ENCODE measurements around the gene CDON.

Gene CDON

GRCh38 chr11:125943661-125944349 lies 118.9 kb downstream of the CDON start:
- peaks cover 16 to 51% of the 10 kb centered on the region in 2 donors for H3K27me3 Mint-ChIP-seq
- no peaks in the 10 kb centered on the region for H3K36me3 Mint-ChIP-seq (ENCODE audit: insufficient read depth)
- no peaks in the 10 kb centered on the region for H3K9me3 Mint-ChIP-seq
- no peak overlapping the region for H3K4me3 Mint-ChIP-seq
- ATAC-seq (replicated peaks) (no peak), DNase-seq (no peak)
- peaks cover 8 to 9% of the 10 kb centered on the region in 2 donors for H3K4me1 Mint-ChIP-seq (ENCODE audit: low read depth in 2 of 2)
- H3K27ac Mint-ChIP-seq, result no peak overlapping the region

- Mint-ChIP-seq H3K36me3 (ENCODE audit: insufficient read depth) (no peaks in the 10 kb centered on the region), H3K27ac (no peak overlapping the region), H3K27me3 (peaks cover 16 to 47% of the 10 kb centered on the region in 2 donors), H3K9me3 (no peaks in the 10 kb centered on the region), H3K4me1 (ENCODE audit: low read depth in 2 of 2) (peaks cover 8 to 14% of the 10 kb centered on the region in 2 donors), H3K4me3 (no peak overlapping the region)
- DNase-seq, result no peak
- no peak for ATAC-seq (replicated peaks)
Measured at GRCh38 chr11:125942771-125943428, 119.8 kb downstream of the CDON start.

GRCh38 chr11:125941619-125942611 lies 120.8 kb downstream of the CDON start:
- peaks cover 8 to 14% of the 10 kb centered on the region in 2 donors for H3K4me1 Mint-ChIP-seq (ENCODE audit: low read depth in 2 of 2)
- peak in 2 of 3 experiments; percentile 4 to 19 for DNase-seq

GRCh38 chr11:125941267-125941618 lies 121.4 kb downstream of the CDON start:
- DNase-seq (no peak), ATAC-seq (replicated peaks) (no peak)
- Mint-ChIP-seq H3K9me3 (no peaks in the 10 kb centered on the region), H3K4me1 (ENCODE audit: low read depth in 2 of 2) (peaks cover 8 to 14% of the 10 kb centered on the region in 2 donors), H3K4me3 (no peak overlapping the region), H3K36me3 (ENCODE audit: insufficient read depth) (no peaks in the 10 kb centered on the region), H3K27ac (no peak overlapping the region), H3K27me3 (peaks cover 16 to 38% of the 10 kb centered on the region in 2 donors)

More at GRCh38 chr11:125941619-125942611, 120.8 kb downstream of the CDON start:
- no peaks in the 10 kb centered on the region for H3K36me3 Mint-ChIP-seq (ENCODE audit: insufficient read depth)
- no peaks in the 10 kb centered on the region for H3K9me3 Mint-ChIP-seq
- H3K27me3 Mint-ChIP-seq, result peaks cover 16 to 40% of the 10 kb centered on the region in 2 donors
- peak overlapping the region in 1 of 2 donors; percentile 19 for H3K4me3 Mint-ChIP-seq
- peak overlapping the region in 1 of 2 donors; percentile 54 for H3K27ac Mint-ChIP-seq
- peak; percentile 19 for ATAC-seq (replicated peaks)

- Mint-ChIP-seq H3K36me3 (ENCODE audit: insufficient read depth) (no peaks in the 10 kb centered on the region), H3K27me3 (peaks cover 16 to 27% of the 10 kb centered on the region in 2 donors), H3K9me3 (no peaks in the 10 kb centered on the region), H3K4me3 (no peak overlapping the region), H3K4me1 (ENCODE audit: low read depth in 2 of 2) (peaks cover 8 to 14% of the 10 kb centered on the region in 2 donors), H3K27ac (no peak overlapping the region)
- ATAC-seq (replicated peaks), result no peak
- no peak for DNase-seq
Measured at GRCh38 chr11:125940145-125940544, 122.5 kb downstream of the CDON start.

- Mint-ChIP-seq H3K36me3 (ENCODE audit: insufficient read depth) (no peaks in the 10 kb centered on the region), H3K4me3 (no peak overlapping the region), H3K27ac (no peak overlapping the region), H3K9me3 (no peaks in the 10 kb centered on the region), H3K4me1 (ENCODE audit: low read depth in 2 of 2) (peaks cover 8 to 11% of the 10 kb centered on the region in 2 donors), H3K27me3 (peaks cover 10 to 16% of the 10 kb centered on the region in 2 donors)
- DNase-seq, result no peak
- ATAC-seq (replicated peaks), result no peak
Measured at GRCh38 chr11:125939081-125939521, 123.6 kb downstream of the CDON start.

GRCh38 chr11:125938418-125938817 lies 124.2 kb downstream of the CDON start:
- DNase-seq, result no peak
- H3K4me1 Mint-ChIP-seq (ENCODE audit: low read depth in 2 of 2), result peaks cover 8 to 11% of the 10 kb centered on the region in 2 donors
- no peak overlapping the region for H3K4me3 Mint-ChIP-seq
- peaks cover 4 to 14% of the 10 kb centered on the region in 2 donors for H3K27me3 Mint-ChIP-seq
- ATAC-seq (replicated peaks), result no peak
- no peaks in the 10 kb centered on the region for H3K9me3 Mint-ChIP-seq
- no peaks in the 10 kb centered on the region for H3K36me3 Mint-ChIP-seq (ENCODE audit: insufficient read depth)
- no peak overlapping the region for H3K27ac Mint-ChIP-seq

- Mint-ChIP-seq H3K27me3 (peaks cover under 1 to 35% of the 10 kb centered on the region in 2 donors), H3K27ac (no peak overlapping the region), H3K4me1 (ENCODE audit: low read depth in 2 of 2) (peaks cover 0 to 5% of the 10 kb centered on the region in 2 donors), H3K9me3 (no peaks in the 10 kb centered on the region), H3K4me3 (no peak overlapping the region), H3K36me3 (ENCODE audit: insufficient read depth) (no peaks in the 10 kb centered on the region)
- no peak for ATAC-seq (replicated peaks)
- DNase-seq, result no peak
Measured at GRCh38 chr11:125935618-125936199, 127.0 kb downstream of the CDON start.

- H3K4me1 Mint-ChIP-seq (ENCODE audit: low read depth in 2 of 2), result peaks cover 0 to 5% of the 10 kb centered on the region in 2 donors
- no peak overlapping the region for H3K27ac Mint-ChIP-seq
- peaks cover 7 to 42% of the 10 kb centered on the region in 2 donors for H3K27me3 Mint-ChIP-seq
- DNase-seq (no peak), ATAC-seq (replicated peaks) (no peak)
- H3K4me3 Mint-ChIP-seq, result no peak overlapping the region
- no peaks in the 10 kb centered on the region for H3K36me3 Mint-ChIP-seq (ENCODE audit: insufficient read depth)
- no peaks in the 10 kb centered on the region for H3K9me3 Mint-ChIP-seq
Measured at GRCh38 chr11:125935056-125935455, 127.6 kb downstream of the CDON start.

GRCh38 chr11:125934473-125934872 lies 128.2 kb downstream of the CDON start:
- H3K27me3 Mint-ChIP-seq, result peaks cover 13 to 48% of the 10 kb centered on the region in 2 donors
- no peak overlapping the region for H3K27ac Mint-ChIP-seq
- H3K9me3 Mint-ChIP-seq, result no peaks in the 10 kb centered on the region
- H3K4me3 Mint-ChIP-seq, result no peak overlapping the region
- peaks cover 0 to 5% of the 10 kb centered on the region in 2 donors for H3K4me1 Mint-ChIP-seq (ENCODE audit: low read depth in 2 of 2)
- no peaks in the 10 kb centered on the region for H3K36me3 Mint-ChIP-seq (ENCODE audit: insufficient read depth)
- DNase-seq (no peak), ATAC-seq (replicated peaks) (no peak)

- ATAC-seq (replicated peaks) (no peak), DNase-seq (no peak)
- Mint-ChIP-seq H3K27ac (no peak overlapping the region), H3K4me3 (no peak overlapping the region), H3K27me3 (peaks cover 18 to 44% of the 10 kb centered on the region in 2 donors), H3K9me3 (no peaks in the 10 kb centered on the region), H3K36me3 (ENCODE audit: insufficient read depth) (no peaks in the 10 kb centered on the region), H3K4me1 (ENCODE audit: low read depth in 2 of 2) (peaks cover 0 to under 1% of the 10 kb centered on the region in 2 donors)
Measured at GRCh38 chr11:125933030-125933813, 129.4 kb downstream of the CDON start.

- Mint-ChIP-seq H3K36me3 (ENCODE audit: insufficient read depth) (no peaks in the 10 kb centered on the region), H3K4me3 (no peak overlapping the region), H3K4me1 (ENCODE audit: low read depth in 2 of 2) (no peaks in the 10 kb centered on the region), H3K27me3 (peaks cover 21 to 46% of the 10 kb centered on the region in 2 donors), H3K27ac (no peak overlapping the region), H3K9me3 (no peaks in the 10 kb centered on the region)
- ATAC-seq (replicated peaks), result no peak
- DNase-seq, result no peak
Measured at GRCh38 chr11:125932301-125932700, 130.4 kb downstream of the CDON start.
